ENCODE results near the gene FNIP2.
"Not testable (repeated sequence)": the region's sequence is repeated elsewhere in the genome, so short reads cannot be mapped to it uniquely, and the experiment has no call there.

The FNIP2 gene

DNA sequence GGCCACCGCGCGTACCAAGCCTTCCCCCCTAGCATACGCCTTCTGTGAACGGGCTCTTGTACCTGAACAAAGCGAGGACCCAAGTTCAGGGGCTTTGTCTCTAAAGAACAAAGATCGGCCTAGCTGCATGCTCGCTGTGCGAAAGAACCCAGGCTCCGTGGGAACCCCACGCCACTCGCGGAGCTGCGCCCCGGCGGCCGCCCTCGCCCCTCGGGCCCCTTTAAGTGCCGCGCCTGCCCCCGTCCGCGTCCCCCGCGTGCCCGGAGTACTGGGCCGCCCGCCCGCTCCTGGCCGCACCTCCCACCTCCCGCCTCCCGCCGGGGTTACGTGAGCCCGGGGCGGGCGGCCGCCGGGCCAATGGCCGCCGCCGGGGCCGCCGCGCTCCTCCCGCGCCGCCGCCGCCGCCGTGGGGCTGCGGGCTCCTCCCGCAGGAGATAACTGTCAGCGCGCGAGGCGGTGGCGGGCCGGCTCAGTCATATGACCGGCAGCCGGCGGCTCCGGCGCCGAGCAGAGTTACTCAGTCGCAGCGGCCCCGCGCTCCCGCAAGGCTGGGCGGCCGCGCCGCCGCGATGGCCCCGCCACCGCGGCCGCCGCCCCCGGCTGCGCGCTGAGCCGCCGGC, at the start of gene FNIP2:
Gene FNIP2, plus strand, starts transcription at position 472 of the 620 bp plus-strand sequence. CDS start 187 bp downstream, outside the sequence.
- DNase-seq, result peak; percentile 79

- no peak for DNase-seq
Measured at GRCh38 chr4:158721680-158722079, 47.1 kb upstream of the FNIP2 start.

DNA sequence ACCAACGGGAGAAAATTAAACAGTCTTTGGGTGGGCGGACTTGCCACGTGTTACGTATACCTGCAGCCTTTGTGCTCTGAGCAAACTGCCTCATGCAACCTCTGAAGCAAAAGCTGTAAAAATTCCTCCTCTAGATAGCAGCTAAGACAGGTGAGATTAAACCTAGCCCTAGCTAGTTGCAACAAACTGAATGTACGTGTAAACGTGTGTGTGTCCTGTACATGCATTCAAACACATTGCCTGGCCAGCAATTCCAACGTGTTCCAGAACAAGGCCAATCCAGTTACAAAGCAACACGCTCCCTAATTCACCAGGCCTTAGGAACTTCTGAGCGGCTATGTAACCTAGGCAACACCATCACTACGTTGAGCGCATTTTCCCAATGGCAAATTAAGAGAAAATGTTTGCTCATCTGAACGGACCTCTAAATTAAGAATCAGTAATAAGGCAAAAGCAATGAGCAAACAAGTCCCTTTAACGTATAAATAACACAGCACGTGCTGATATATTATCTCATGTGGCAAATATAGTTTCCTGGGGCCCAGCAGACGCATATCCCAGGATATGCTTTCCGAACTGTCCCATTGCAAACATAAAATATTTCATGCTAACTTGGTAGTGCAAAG, 46.4 kb upstream of the FNIP2 start:
- no peak for DNase-seq

DNA sequence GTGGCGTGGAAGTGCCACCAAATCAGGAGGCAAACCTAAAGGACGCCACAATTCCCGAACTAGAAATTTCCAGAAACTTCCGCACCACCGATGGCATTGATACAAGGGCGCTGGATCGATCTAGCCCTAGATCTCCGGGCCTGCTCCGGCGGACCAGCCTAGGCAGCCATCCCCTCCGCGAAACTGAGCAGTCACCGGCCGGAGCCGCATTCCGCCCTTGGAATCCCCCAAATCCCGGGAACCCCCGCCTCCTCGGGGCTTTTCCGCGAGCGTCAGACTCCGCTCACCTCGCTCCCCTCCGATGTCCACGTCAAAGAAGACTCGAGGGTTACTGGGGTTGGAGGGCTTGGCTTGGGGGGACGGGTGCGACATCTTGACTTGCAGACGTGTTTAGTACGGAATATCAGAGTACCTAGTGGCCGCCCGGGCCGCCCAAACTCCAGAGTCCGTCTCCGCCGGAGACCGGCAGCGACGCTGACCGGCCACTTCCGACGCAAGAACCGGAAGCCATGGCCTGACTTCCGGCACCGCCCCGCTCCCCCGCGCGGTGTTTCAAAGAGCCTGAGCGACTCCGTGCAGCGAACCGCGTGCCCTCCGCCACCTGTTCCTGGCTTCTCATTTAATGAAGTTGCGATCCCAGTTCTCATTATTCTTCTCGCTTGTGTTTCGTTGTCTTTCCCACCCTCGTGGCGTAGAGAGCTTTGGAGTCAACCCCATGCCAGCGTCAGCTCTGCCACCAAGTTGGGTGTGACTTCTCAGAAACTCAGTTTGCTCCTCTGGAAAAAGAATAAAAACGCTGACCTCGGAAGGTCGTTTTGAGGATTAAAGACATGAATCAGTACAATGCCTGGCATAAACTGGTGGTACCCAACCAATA, 45.7 kb upstream of the FNIP2 start, which contains the start of gene PPID:
Gene PPID, minus strand, starts transcription at position 480 of the 877 bp plus-strand sequence. Its CDS starts 108 bp downstream, at position 372.
- peak; percentile 67 for DNase-seq

- DNase-seq, result no peak
Measured at GRCh38 chr4:158724637-158725036, 44.2 kb upstream of the FNIP2 start.

GRCh38 chr4:158726633-158727032, 42.2 kb upstream of the FNIP2 start:
- no peak for DNase-seq

DNA sequence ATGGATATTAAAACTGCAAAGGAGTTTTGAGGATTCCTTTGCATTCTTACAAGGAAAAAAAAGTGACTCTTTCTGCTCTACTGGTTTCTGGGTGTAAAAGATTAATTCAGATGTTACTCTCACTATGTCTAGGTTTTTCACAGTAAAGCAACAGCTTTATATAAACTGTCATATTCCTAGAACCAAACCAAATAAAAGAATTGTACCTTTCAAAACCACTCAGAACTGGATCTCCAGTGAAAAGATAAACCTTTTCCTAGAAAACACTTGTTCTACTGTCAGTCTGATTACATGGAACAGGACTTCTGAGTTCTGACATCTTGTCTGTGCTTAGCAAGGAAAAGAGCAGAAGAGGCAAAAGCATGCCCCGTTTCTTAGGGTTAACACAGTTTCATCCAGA, 40.6 kb upstream of the FNIP2 start:
- no peak for DNase-seq

- peak; percentile 39 for DNase-seq
Measured at GRCh38 chr4:158729716-158730559, 38.9 kb upstream of the FNIP2 start.

- no peak for DNase-seq
Measured at GRCh38 chr4:158738866-158739265, 30.0 kb upstream of the FNIP2 start.

DNA sequence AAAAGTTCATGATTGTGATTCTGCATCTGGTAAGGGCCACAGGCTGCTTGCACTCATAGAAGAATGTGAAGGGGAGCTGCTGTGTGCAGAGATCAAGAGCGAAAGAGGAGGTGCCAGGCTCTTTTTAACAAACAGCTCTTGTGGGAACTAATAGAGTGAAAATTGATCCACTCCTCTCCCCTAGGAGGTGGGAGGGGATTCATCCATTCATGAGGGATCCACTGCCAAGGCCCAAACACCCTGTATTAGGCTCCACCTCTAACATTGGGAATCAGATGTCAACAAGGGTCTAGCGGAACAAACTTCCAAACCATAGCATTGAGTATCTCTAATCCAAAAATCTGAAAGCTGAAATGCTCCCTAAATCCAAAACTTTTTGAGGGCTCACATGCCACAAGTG, 29.2 kb upstream of the FNIP2 start:
- no peak for DNase-seq

DNA sequence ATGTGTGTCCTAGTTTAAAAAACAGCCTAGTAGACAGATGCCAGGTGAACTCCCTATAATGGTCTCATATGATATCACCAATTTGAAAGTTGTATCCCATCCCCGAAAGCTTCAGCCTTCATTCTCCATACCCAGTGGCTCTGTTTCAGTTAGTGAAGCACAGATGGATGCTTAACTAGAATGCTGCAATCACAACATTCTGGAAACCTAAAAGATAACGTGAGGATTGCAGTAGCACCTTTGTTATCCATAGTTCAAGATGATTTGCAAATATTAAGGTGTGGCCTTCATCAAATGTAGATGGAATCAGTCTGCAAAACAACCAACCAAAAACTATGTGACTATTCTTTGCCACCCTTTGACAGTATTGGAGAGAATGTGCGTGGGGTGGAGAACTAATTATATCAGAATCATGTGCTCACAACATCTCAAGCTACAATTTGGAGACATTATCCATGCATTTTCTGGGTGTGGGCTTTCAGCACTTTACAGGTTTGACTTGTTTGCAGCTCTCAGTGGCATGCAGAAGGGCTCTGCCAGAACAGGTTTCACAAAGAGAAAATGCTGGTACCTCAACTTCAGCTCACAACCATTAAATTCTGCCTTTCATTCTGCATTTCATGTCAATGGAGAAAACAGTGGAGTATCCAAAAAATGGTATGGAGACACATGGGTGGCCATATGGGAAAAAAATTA, 27.4 kb upstream of the FNIP2 start:
- no peak for DNase-seq

DNA sequence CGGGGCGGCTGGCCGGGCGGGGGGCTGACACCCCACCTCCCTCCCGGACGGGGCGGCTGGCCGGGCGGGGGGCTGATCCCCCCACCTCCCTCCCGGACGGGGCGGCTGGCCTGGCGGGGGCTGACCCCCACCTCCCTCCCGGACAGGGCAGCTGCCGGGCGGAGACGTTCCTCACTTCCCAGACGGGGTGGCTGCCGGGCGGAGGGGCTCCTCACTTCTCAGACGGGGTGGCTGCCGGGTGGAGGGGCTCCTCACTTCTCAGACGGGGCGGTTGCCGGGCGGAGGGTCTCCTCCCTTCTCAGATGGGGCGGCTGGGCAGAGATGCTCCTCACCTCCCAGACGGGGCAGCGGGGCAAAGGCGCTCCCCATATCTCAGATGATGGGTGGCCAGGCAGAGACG, 22.3 kb upstream of the FNIP2 start:
- DNase-seq, result not testable (repeated sequence)

DNA sequence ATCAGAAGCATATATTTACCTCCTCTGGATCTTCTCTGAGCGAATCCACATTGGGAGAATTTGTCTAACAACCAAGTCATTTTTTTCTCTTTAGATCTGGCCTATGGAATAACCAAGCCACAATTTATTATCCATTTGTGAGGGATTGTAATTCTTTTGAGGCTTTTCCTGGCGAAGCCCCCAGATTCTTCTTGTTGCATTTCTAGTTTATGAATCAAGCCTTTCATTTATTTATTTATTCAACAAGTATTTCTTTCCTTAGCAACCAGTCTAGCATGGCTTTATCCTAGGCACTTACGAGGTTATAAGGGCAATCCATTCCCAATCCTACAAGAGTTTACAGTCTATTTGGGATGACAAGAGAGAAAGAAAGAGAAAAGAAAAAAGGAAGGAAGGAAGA, 18.4 kb upstream of the FNIP2 start:
- DNase-seq, result no peak

DNA sequence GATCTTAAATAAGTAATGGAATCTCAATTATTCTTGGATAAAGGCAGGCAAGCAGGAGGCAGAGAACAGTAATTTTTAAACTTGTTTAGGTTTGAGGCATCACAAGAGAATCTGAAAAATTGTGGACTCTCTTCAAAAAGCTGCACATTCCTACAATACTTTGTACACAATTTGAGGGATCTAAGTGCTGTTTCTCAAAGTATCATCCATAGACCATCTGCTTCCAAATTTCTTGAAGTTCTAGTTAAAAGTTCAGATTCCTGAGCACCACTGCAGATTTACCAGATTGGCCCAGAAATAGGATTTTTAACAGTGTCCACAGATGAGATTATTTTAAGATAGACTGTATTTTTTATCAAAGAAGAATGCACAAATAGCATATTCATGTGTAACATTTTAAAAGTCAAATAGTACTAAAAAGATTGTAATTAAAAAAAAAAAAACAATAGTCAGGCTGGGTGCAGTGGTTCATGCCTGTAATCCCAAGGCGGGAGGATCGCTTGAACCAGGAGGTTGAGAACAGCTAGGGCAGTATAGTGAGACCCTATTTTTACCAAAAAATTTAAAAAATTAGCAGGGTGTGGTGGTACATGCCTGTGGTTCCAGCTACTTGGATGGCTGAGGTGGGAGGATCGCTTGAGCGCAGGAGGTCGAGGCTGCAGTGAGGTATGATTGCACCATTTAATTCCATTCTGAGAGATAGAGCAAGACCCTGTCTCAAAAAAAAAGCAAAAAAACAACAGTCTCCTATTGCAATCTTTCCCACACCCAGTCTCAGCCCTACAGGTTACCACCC, 14.2 kb upstream of the FNIP2 start:
- DNase-seq, result no peak

DNA sequence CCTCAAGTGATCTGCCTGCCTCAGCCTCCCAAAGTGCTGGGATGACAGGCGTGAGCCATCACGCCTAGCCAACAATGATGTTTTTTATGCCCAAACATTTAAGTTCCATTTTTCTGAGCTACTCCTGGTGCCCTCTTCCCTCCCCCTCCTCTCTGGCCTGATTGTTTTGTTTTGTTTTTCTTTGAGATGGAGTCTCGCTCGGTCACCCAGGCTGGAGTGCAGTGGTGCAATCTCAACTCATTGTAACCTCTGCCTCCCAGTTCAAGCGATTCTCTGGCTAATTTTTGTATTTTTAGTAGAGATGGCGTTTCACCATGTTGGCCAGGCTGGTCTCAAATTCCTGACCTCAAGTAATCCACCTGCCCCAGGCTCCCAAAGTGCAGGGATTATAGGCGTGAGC, 13.0 kb upstream of the FNIP2 start:
- not testable (repeated sequence) for DNase-seq

GRCh38 chr4:158756588-158756987, 12.2 kb upstream of the FNIP2 start:
- no peak for DNase-seq

- DNase-seq, result no peak
Measured at GRCh38 chr4:158758142-158758541, 10.7 kb upstream of the FNIP2 start.

DNA sequence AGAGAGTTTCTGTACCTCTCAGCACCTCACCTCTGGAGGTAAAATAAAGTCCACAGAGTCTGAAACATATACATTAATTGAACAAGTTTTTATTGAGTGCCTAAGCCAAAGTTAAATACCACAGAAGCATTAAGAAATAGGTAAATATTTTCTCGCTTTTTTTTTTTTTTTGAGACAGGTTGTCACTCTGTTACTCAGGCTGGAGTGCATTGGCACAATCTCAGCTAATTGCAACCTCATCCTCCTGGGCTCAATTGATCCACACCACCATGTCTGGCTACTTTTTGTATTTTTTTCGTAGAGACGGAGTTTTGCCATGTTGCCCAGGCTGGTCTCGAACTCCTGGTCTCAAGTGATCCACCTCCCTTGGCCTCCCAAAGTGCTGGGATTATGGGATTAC, 10.1 kb upstream of the FNIP2 start:
- DNase-seq, result no peak

- DNase-seq, result not testable (repeated sequence)
Measured at GRCh38 chr4:158759539-158759938, 9.3 kb upstream of the FNIP2 start.

- DNase-seq, result no peak
Measured at GRCh38 chr4:158760866-158761265, 8.0 kb upstream of the FNIP2 start.

DNA sequence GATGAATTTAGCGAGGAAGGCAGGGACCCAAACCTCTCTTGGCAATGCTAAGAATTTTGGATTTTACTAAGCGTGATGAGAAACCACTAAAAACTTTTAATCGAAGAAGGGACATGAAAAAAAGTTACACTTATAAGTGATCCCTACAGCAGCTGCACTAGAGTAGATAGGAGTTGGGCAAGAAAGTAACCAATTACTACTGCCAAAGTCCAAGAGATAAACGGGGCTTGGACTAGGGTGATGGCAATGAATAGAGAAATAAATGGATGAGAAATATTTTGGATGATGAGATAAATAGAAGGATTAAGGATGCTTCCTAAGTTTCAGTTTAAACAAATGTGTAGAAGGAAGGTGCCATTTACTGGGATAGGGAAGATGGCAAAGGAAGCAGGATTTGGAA, 6.3 kb upstream of the FNIP2 start:
- DNase-seq, result no peak

Data from NCI-H1092 (cell line).